Body of pancreas (tissue), 4 donors: ENCODE measurements around the gene ATP8A2. TPM values are rescaled to one million over a fixed set of nuclear protein-coding genes. Genes with fewer than 3 reads are reported as not detected.

Source experiments
- ATAC-seq: fragments of 150-250 bp; one replicate; pipeline ENCODE4 v1.9.1; 2016
- DNase-seq, 4 donors: peaks; one replicate each; pipeline ENCODE4 v3.0.0-alpha.2; 2019
- H3K27ac ChIP-seq, 4 donors: fragments of 200-600 bp; sonication (generic); 1 replicate in 3 of 4; 2 replicates in 1 of 4; pipeline versions ENCODE4 v1.5.1 to v1.6.1; 2016 to 2019; ENCODE audit warnings: mild to moderate bottlenecking in 1 of 4, mixed read lengths in 1 of 4, moderate library complexity in 1 of 4
- H3K27me3 ChIP-seq, 2 donors: fragments of 200-600 bp; sonication (generic); one replicate each; pipeline ENCODE4 v1.6.0; 2016; ENCODE audit warnings: mild to moderate bottlenecking in 1 of 2
- H3K36me3 ChIP-seq, 2 donors: fragments of 200-600 bp; sonication (generic); replicated peaks in 1 of 2; 2 replicates each; pipeline ENCODE4 v1.5.1; 2016; ENCODE audit warnings: low read depth in 2 of 2; ENCODE audit not compliant: insufficient read depth in 1 of 2
- H3K4me1 ChIP-seq: fragments of 200-600 bp; sonication (generic); one replicate; pipeline ENCODE4 v1.6.0; 2016
- H3K4me3 ChIP-seq, 2 donors: fragments of 200-600 bp; sonication (generic); 1 replicate in 1 of 2; 2 replicates in 1 of 2; pipeline ENCODE4 v1.5.1; 2016 to 2019
- H3K9me3 ChIP-seq, 3 donors: fragments of 200-600 bp; sonication (generic); 1 replicate in 2 of 3; 2 replicates in 1 of 3; pipeline ENCODE4 v1.5.1; 2016
- CTCF ChIP-seq, 7 experiments: fragments of 450-650 bp in 4 of 7; fragments of 200-600 bp in 3 of 7; sonication (generic) in 3 of 7; IDR thresholded peaks; one replicate each; pipeline ENCODE4 v1.5.1; 2016 to 2019; ENCODE audit warnings: antibody characterized with exemption in 7 of 7
- POLR2A ChIP-seq, 3 donors: fragments of 450-650 bp; IDR thresholded peaks; one replicate each; pipeline ENCODE4 v1.6.1; 2016; ENCODE audit warnings: antibody characterized with exemption in 3 of 3, mild to moderate bottlenecking in 2 of 3
- WGBS, 2 donors: methylation state at CpG; one replicate each; pipeline ENCODE4 v1.1.5; 2017; 5-methylcytosine and 5-hydroxymethylcytosine counted together
- intact Hi-C: fragments of 100-400 bp; cut with DNase I; formaldehyde crosslinking; loops from one replicate; pipeline ENCODE4 v1.15.1; 2023
- total RNA-seq, 2 donors: library from RNA; depleted of rRNA; stranded (reverse); fragments of >200 nt; gene quantifications; one replicate each; pipeline ENCODE4 v1.1.0, GENCODE V29; 2016

Gene ATP8A2
- total RNA-seq, 2 donors from 2014 or later, result under 0.01 TPM; not detected in 1

- no peaks in the 10 kb centered on the region for H3K27me3 ChIP-seq
- ATAC-seq, result no peak
- H3K4me1 ChIP-seq, result no peaks in the 10 kb centered on the region
- H3K9me3 ChIP-seq, result peaks cover 0 to 4% (median 2%) of the 10 kb centered on the region in 3 donors
- DNase-seq, result no peak
- H3K36me3 ChIP-seq, result no peaks in the 10 kb centered on the region
- WGBS, 2 donors, result 38 to 50% methylated on average over 1 of the region's 1 CpG
- intact Hi-C loops, result no loop called here
- no peak for TF ChIP-seq CTCF (IDR thresholded peaks at IDR 0.05)
- TF ChIP-seq POLR2A (IDR thresholded peaks at IDR 0.05), result no peak
- H3K4me3 ChIP-seq, result no peak overlapping the region
- H3K27ac ChIP-seq, result no peak overlapping the region
Observed at GRCh38 chr13:25992076-25992475, 620.3 kb downstream of the ATP8A2 start.

- no peak for DNase-seq
- TF ChIP-seq CTCF (IDR thresholded peaks at IDR 0.05) (no peak), POLR2A (IDR thresholded peaks at IDR 0.05) (no peak)
- Histone ChIP-seq H3K27ac (no peak overlapping the region), H3K36me3 (no peaks in the 10 kb centered on the region), H3K27me3 (no peaks in the 10 kb centered on the region), H3K4me3 (no peak overlapping the region), H3K9me3 (no peaks in the 10 kb centered on the region), H3K4me1 (no peaks in the 10 kb centered on the region)
- ATAC-seq, result no peak
- WGBS, 2 donors, result 33 to 65% methylated on average over 1 of the region's 1 CpG
- intact Hi-C loops, result no loop called here
Observed at GRCh38 chr13:26007261-26008125, 635.7 kb downstream of the ATP8A2 start.

GRCh38 chr13:26010487-26011207 is 638.9 kb downstream of the ATP8A2 start:
- intact Hi-C loops, result no loop called here
- no peak for ATAC-seq
- Histone ChIP-seq H3K27ac (no peak overlapping the region), H3K4me1 (no peaks in the 10 kb centered on the region), H3K27me3 (no peaks in the 10 kb centered on the region), H3K36me3 (no peaks in the 10 kb centered on the region), H3K4me3 (no peak overlapping the region), H3K9me3 (no peaks in the 10 kb centered on the region)
- DNase-seq, result no peak
- WGBS, 2 donors, result 37 to 40% methylated on average over 9 to 13 of the region's 13 CpGs
- TF ChIP-seq POLR2A (IDR thresholded peaks at IDR 0.05) (no peak), CTCF (IDR thresholded peaks at IDR 0.05) (no peak)

- Histone ChIP-seq H3K27me3 (no peaks in the 10 kb centered on the region), H3K4me3 (no peak overlapping the region), H3K9me3 (no peaks in the 10 kb centered on the region), H3K4me1 (no peaks in the 10 kb centered on the region), H3K27ac (no peak overlapping the region), H3K36me3 (no peaks in the 10 kb centered on the region)
- DNase-seq, result no peak
- 61 to 68% methylated on average over 4 of the region's 4 CpGs for WGBS, 2 donors
- TF ChIP-seq POLR2A (IDR thresholded peaks at IDR 0.05) (no peak), CTCF (IDR thresholded peaks at IDR 0.05) (no peak)
- intact Hi-C loops, result no loop called here
- ATAC-seq, result no peak
Observed at GRCh38 chr13:26011208-26011573, 639.4 kb downstream of the ATP8A2 start.
